ENCODE data around the gene HOXD3.

HOXD3 gene

DNA sequence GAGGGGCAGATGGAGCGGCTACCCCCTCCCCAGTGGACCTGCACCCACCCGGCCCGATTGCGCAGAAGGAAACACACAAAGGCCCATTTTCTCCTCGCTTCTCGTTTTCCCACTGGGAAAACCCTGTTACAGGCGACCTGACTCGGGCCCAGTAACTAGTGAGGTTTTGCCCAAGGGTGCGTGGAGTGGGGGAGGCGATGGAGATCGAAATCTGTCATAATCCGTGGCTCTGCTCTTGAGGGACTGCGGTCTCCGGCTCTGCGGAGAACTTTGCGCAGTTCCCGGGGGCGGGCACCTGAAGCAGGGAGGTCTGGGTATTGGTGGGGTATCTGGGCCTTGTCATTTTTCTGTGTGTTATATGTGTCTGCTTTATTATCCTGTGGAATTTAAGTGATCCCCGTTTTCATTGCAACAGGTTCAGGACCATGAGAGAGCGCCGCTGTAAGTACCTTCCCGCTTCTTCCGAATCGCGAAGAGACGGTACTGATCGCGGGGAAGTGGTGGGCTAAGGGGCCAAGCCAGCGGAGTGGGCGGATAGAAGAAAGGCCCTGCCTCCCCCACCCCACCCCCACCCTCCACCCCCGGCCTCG lies 9.8 kb upstream of the HOXD3 start:
- Histone ChIP-seq H3K36me3 (ENCODE audit: insufficient read depth, low read length) (no peaks in the 10 kb centered on the region), H3K9me3 (ENCODE audit: control insufficient read depth, insufficient read depth, low read length) (no peaks in the 10 kb centered on the region), H3K4me1 (ENCODE audit: insufficient read depth, low read length) (no peaks in the 10 kb centered on the region), H3K9ac (ENCODE audit: low read depth, low read length) (no peak overlapping the region)

DNA sequence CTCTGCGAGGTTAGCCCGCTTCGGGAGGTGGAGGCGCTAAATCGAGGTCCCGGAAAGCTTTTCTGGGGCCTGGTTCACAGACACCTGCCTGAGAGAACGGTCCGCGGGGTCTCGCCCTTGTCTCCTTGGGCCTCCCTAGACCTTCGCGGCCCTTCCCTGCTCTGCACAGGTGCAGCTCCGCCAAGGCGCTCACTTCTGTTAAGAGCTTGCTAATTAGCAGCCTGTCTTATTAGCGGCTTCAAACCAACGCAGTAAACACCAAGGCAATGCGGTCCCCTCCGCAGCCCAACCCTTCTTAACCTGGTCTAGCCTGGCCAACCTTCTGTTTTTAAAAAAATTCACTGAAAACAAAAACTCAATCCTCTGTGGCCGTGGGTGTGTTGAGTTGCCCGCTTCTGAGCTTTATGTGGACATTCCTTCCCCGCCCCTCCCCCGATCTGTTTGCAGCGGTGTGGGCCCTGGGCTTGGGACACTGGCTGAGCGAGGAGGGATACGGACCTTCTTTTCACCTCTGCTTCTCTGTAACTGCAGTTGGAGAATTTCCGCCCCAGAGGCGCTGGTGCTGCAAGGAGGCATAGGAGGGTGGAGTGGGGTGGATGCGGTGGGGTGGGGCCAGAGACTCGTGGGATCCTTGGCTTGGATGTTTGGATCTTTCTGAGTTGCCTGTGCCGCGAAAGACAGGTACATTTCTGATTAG lies 9.2 kb upstream of the HOXD3 start:
- no peak overlapping the region for H3K9ac ChIP-seq (ENCODE audit: low read depth, low read length)
- no peaks in the 10 kb centered on the region for H3K4me1 ChIP-seq (ENCODE audit: insufficient read depth, low read length)
- no peaks in the 10 kb centered on the region for H3K9me3 ChIP-seq (ENCODE audit: control insufficient read depth, insufficient read depth, low read length)
- H3K36me3 ChIP-seq (ENCODE audit: insufficient read depth, low read length), result no peaks in the 10 kb centered on the region

DNA sequence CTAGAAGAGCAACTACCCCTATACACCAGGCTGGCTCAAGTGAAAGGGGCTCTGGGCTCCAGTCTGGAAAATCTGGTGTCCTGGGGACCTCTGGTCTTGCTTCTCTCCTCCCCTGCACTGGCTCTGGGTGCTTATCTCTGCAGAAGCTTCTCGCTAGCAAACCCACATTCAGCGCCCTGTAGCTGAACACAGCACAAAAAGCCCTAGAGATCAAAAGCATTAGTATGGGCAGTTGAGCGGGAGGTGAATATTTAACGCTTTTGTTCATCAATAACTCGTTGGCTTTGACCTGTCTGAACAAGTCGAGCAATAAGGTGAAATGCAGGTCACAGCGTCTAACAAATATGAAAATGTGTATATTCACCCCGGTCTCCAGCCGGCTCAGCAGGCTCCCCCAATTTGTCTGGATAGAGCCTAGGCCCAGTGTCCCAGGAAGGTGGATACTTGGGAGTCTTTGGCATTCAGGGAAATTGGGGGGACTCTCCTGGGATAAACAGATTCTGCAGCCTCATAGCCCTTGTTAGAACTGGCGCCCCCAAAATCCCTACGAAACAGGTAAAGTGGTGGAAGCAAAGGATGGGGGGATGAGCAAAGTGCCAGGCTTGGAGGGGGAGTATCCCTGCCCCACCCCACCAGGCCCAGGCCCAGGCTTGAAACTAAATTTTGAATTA lies 8.2 kb upstream of the HOXD3 start:
- Histone ChIP-seq H3K9me3 (ENCODE audit: control insufficient read depth, insufficient read depth, low read length) (no peaks in the 10 kb centered on the region), H3K36me3 (ENCODE audit: insufficient read depth, low read length) (no peaks in the 10 kb centered on the region), H3K4me1 (ENCODE audit: insufficient read depth, low read length) (no peaks in the 10 kb centered on the region), H3K9ac (ENCODE audit: low read depth, low read length) (no peak overlapping the region)

DNA sequence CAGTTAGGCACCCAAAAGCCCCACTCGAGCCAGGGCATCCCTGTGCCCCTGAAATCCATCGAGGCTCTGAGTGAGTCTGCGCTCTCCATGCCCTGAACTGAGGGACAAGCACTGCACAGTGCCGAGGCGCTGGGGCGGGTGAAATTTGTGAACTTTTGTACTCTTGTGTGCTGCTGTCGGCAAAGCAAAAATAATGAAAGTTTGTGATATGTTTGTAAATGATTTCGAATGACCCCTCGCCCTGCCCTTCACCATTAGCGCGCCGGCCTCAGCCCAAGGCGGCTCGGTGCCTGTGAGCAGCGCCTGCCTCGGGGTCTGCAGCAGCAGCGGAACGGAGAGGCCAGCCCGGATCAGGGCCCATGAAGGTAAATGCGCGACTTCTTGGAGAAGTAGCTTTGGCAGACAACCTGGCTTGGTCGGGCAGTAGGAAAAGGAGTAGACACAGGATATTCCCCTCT lies 7.6 kb upstream of the HOXD3 start:
- no peaks in the 10 kb centered on the region for H3K36me3 ChIP-seq (ENCODE audit: insufficient read depth, low read length)
- H3K9ac ChIP-seq (ENCODE audit: low read depth, low read length), result no peak overlapping the region
- H3K9me3 ChIP-seq (ENCODE audit: control insufficient read depth, insufficient read depth, low read length), result no peaks in the 10 kb centered on the region
- H3K4me1 ChIP-seq (ENCODE audit: insufficient read depth, low read length), result no peaks in the 10 kb centered on the region

DNA sequence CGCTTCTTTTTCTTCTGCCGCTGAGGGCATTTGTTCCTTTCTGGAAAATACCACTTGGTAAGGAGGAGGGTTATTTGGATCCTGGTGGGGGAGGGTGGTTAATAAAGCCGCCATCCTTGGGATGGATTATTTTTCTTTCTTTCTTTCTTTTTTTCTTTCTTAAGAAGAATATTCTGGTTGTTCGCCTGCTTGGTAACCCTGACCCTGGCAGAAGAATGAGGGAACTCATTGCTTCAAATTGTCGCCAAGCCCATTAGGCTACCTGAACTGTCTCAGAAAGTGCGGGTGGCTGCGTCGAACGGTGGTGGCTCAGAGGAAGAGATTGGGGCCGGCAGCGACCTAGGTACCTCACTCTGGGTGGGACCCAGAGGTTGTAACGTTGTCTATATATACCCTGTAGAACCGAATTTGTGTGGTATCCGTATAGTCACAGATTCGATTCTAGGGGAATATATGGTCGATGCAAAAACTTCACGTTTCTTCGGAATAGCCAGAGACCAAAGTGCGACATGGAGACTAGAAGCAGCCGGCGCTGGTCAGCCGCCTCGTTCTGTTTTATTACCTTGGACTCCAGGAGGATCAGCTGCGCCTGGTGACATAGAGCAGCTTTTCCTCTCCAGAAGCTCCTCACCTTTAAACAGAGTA lies 7.0 kb upstream of the HOXD3 start:
- H3K4me1 ChIP-seq (ENCODE audit: insufficient read depth, low read length), result no peaks in the 10 kb centered on the region
- H3K9me3 ChIP-seq (ENCODE audit: control insufficient read depth, insufficient read depth, low read length), result no peaks in the 10 kb centered on the region
- no peak overlapping the region for H3K9ac ChIP-seq (ENCODE audit: low read depth, low read length)
- no peaks in the 10 kb centered on the region for H3K36me3 ChIP-seq (ENCODE audit: insufficient read depth, low read length)

DNA sequence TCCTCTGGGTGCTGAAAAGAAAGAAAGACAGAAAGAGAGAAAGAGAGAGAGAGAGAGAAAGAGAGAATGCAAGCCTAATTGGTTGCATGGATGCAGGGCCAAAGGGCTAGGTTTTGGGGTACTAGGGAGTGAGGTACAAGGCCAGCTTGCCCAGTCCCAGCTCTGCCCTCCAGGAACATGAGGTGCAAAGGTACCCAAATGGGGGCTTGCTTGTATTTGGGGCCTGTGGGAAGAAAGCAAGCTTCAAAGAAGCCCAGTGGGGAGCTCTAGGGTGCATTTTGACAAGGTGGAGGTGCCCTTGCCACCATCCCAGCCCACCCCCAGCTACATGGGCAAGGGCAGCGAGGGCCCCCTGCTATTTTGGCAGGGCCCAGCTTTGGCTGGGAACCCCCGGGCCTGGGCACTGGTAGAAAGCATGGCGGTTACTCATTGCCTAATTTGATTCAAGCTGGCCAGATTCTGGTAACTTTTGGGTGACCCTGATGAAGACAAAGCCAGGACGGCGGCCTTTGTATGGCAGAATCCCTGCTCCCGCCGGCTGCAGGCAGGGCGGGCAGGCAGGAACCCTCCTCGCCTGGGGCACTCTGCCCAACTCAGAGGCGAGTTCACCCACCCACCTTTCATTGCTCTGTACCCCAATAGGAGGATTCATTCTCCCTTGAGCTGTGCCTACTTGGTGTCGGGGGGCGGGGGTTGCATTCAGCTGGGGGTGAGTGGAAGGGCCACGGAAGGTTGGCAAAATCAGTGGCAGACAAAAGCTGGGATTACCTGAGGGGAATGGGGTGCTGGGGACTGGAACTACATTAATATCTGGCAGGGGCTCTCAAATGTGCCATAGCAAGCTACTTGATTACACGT lies 6.3 kb upstream of the HOXD3 start:
- H3K36me3 ChIP-seq (ENCODE audit: insufficient read depth, low read length), result no peaks in the 10 kb centered on the region
- no peaks in the 10 kb centered on the region for H3K4me1 ChIP-seq (ENCODE audit: insufficient read depth, low read length)
- H3K9me3 ChIP-seq (ENCODE audit: control insufficient read depth, insufficient read depth, low read length), result no peaks in the 10 kb centered on the region
- no peak overlapping the region for H3K9ac ChIP-seq (ENCODE audit: low read depth, low read length)

DNA sequence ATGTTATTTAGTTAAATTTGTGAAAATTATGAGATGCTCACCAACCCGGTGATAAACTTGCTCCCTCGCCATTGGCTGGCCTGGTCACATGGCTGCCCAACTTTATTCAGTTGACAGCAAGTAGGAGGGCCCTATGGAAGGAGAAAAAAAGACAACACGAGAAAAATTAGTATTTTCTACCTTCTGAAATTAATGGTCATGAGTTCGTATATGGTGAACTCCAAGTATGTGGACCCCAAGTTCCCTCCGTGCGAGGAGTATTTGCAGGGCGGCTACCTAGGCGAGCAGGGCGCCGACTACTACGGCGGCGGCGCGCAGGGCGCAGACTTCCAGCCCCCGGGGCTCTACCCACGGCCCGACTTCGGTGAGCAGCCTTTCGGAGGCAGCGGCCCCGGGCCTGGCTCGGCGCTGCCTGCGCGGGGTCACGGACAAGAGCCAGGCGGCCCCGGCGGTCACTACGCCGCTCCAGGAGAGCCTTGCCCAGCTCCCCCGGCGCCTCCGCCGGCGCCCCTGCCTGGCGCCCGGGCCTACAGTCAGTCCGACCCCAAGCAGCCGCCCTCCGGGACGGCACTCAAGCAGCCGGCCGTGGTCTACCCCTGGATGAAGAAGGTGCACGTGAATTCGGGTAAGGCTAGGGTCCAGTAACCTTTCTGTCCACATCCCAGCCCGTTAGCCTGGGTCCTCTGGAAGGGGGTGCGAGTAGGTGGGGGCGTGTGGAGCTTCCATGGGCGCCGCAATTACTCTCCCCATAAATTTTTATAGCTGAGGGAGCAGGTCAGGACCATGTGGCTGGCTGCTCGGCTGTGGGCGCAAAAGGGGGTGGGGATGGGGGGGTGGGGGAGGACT lies 5.4 kb upstream of the HOXD3 start, which contains the start of gene HOXD4:
Gene HOXD4 (plus strand): TSS at position 109 of the 846 bp plus-strand sequence. CDS start 84 bp downstream, at position 193.
- Histone ChIP-seq H3K9ac (ENCODE audit: low read depth, low read length) (peak within 1 kb of the TSS; percentile 28; the same call in 1 of the 2 replicates), H3K36me3 (ENCODE audit: insufficient read depth, low read length) (no peaks in the 10 kb centered on the region), H3K9me3 (ENCODE audit: control insufficient read depth, insufficient read depth, low read length) (no peaks in the 10 kb centered on the region), H3K4me1 (ENCODE audit: insufficient read depth, low read length) (no peaks in the 10 kb centered on the region)

DNA sequence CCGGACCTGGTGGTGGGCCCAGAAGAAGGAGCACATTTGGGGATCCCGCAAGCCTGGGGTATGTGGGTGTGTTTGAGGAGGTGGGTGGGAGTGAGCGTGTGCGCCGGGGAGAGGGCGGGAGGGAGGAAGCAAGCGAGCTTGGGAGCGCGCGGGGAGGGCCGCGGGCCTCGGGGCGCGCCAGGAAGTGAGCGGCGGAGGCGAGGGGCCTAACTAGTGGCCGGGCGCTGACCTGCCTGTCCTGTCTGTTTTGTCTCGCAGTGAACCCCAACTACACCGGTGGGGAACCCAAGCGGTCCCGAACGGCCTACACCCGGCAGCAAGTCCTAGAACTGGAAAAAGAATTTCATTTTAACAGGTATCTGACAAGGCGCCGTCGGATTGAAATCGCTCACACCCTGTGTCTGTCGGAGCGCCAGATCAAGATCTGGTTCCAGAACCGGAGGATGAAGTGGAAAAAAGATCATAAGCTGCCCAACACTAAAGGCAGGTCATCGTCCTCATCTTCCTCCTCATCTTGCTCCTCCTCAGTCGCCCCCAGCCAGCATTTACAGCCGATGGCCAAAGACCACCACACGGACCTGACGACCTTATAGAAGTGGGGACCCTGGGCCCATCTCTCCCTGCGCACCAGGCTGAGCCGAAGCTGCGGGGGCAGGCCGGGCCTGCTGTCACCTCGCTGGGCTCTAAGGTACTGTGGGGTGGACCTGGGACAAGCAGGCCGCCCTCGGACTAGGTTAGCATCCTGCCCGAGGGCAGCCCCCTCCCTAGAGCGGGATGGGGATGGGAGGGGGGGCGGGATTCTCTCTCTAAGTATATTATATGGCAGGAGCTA lies 4.5 kb upstream of the HOXD3 start:
- H3K9ac ChIP-seq (ENCODE audit: low read depth, low read length), result peak overlapping the region; percentile 11; the same call in 1 of the 2 replicates
- H3K36me3 ChIP-seq (ENCODE audit: insufficient read depth, low read length), result no peaks in the 10 kb centered on the region
- H3K9me3 ChIP-seq (ENCODE audit: control insufficient read depth, insufficient read depth, low read length), result no peaks in the 10 kb centered on the region
- no peaks in the 10 kb centered on the region for H3K4me1 ChIP-seq (ENCODE audit: insufficient read depth, low read length)

DNA sequence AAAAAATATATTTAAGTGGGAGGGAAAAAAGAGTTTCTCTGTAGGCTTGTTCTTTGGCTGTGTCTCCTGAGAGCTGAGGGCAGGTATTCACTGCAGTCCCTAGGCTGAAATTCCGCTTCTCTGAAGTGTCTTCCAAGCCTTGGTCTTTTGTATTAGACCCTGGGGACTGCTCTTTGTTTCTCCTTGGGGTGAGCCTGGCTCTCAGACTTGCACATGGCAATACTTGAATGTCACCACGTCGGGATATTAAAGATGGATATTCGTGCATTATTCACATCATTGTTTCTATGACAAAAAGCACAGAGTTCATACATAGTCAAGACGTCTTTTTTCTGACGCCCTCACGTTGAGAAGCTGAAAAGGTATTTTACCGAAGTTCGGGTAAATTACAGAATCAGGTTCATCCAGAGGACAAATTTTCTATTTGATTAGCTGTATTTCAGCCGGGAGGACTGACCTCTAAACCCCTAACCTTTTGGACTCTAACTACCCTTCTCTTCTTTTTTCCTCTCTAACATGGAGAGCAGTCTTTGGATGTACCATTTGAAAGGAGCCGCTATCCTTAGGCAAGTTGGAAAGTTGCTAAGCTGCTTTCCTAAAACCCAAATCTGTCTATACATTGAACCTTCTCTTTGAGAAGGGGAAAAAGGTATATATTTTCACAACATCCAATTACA lies 2.4 kb upstream of the HOXD3 start:
- Histone ChIP-seq H3K9me3 (ENCODE audit: control insufficient read depth, insufficient read depth, low read length) (no peaks in the 10 kb centered on the region), H3K9ac (ENCODE audit: low read depth, low read length) (no peak overlapping the region), H3K4me1 (ENCODE audit: insufficient read depth, low read length) (no peaks in the 10 kb centered on the region; the same call in 1 of the 2 replicates), H3K36me3 (ENCODE audit: insufficient read depth, low read length) (no peaks in the 10 kb centered on the region)

DNA sequence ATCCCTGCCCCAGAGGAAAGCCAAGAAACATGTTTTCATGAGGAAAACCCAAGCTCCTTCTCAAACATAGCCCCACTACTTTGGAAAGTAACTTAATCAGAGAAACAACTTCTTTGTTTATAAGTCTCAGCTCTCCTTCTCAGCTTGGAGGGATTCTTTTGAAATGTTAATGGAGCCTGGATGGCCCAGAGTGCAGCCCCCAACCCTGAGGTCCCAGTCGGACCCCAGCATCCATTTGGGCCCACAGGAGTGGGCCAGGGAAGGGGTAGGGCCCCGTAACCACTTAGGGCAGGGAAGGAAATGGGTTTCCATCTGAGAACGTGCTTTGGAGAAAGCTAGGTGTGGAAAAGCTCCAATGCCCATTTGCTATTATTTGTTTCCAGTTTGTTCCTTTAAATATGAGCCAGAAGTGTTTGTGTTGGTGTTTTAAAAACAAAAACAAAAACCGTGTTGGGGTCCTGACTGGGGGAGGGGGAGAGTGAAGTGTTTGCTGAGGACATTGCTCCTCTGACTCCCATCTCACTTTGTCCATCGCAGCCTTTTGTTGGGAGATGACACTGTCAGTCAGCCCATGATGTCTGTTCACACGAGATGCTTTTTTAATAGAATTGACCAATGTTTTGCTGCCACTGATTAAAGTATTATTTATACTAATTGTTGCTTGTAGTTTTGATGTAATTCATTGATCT lies 1.6 kb upstream of the HOXD3 start:
- Histone ChIP-seq H3K4me1 (ENCODE audit: insufficient read depth, low read length) (no peaks in the 10 kb centered on the region; the same call in 1 of the 2 replicates), H3K9me3 (ENCODE audit: control insufficient read depth, insufficient read depth, low read length) (no peaks in the 10 kb centered on the region)

DNA sequence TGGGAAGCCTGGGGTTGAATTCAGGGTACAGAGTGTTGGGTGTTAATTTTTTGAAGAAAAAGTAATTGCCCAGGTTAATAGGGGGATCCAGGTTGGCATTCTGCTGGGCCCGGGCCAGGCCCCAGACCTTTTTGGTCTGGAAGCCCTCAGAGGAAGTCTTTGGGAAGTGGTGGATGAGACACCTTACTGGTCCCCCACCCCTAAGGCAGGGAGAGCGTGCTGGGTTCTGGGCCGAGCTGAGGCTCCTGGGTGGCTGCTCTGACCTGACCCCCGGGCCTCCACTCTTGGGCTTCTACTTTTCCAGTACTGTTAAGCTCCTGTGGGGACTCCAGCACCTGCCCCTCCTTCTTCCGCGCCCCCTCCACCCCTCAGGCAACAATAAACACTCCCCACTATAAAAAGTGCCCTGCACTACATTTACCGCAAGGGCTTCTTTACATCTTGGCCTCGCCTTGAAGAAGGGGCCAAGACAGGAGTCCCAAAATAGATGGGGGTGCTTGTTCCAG lies 753 bp upstream of the HOXD3 start:
- H3K36me3 ChIP-seq (ENCODE audit: insufficient read depth, low read length), result no peaks in the 10 kb centered on the region
- H3K9me3 ChIP-seq (ENCODE audit: control insufficient read depth, insufficient read depth, low read length), result no peaks in the 10 kb centered on the region
- H3K9ac ChIP-seq (ENCODE audit: low read depth, low read length), result no peak overlapping the region

More for the DNA sequence above, 1.6 kb upstream of the HOXD3 start:
- Histone ChIP-seq H3K9ac (ENCODE audit: low read depth, low read length) (no peak overlapping the region), H3K36me3 (ENCODE audit: insufficient read depth, low read length) (no peaks in the 10 kb centered on the region)

More for the DNA sequence above, 753 bp upstream of the HOXD3 start:
- H3K4me1 ChIP-seq (ENCODE audit: insufficient read depth, low read length), result no peaks in the 10 kb centered on the region; the same call in 1 of the 2 replicates

Measured in ES-I3 (cell line).